ENCODE data around the gene SAMD10.

- no peak for TF ChIP-seq SIN3A (IDR thresholded peaks at IDR 0.05; ENCODE audit: low read depth, low read length)
- no peak for TF ChIP-seq HDAC2 (IDR thresholded peaks at IDR 0.05)
- no peak for TF ChIP-seq CHD4 (IDR thresholded peaks at IDR 0.05)
- TF ChIP-seq POLR2A (IDR thresholded peaks at IDR 0.05; ENCODE audit: low read depth, low read length): no peak
- no peak for TF ChIP-seq POLR2AphosphoS5 (IDR thresholded peaks at IDR 0.05; ENCODE audit: low read length)
- no peak for TF ChIP-seq ZNF384 (IDR thresholded peaks at IDR 0.05; ENCODE audit: borderline replicate concordance, low read depth, low read length)
- no peak for TF ChIP-seq ZNF207 (IDR thresholded peaks at IDR 0.05; ENCODE audit: borderline replicate concordance)
- no peak for TF ChIP-seq CTCF (IDR thresholded peaks at IDR 0.05 in 2 of 3, conservative IDR thresholded peaks at IDR 0.05 in 1 of 3; ENCODE audit: control insufficient read depth in 2 of 3, extremely low read depth in 1 of 3, insufficient read depth in 1 of 3, low read depth in 3 of 3, low read length in 3 of 3)
- no peak for TF ChIP-seq KDM1A (IDR thresholded peaks at IDR 0.05; ENCODE audit: borderline replicate concordance)
- no peak for TF ChIP-seq SMC3 (IDR thresholded peaks at IDR 0.05; ENCODE audit: borderline replicate concordance, low read length)
- TF ChIP-seq RAD21 (IDR thresholded peaks at IDR 0.05; ENCODE audit: insufficient read depth, low read depth, low read length): no peak
These were observed 22.8 kb downstream of the SAMD10 start for GRCh38 chr20:63956664-63957003.

Data from GM12878 (cell line).